H1 (cell line): ENCODE data around the gene NPM1. TPM values are rescaled to one million over a fixed set of nuclear protein-coding genes. Genes with fewer than 3 reads are reported as not detected.

Experiments
- ATF2 ChIP-seq: IDR thresholded peaks from 2 replicates; pipeline ENCODE4 v1.6.1; 2012; ENCODE audit warnings: low read length, inconsistent platforms
- BRCA1 ChIP-seq: IDR thresholded peaks from 2 replicates; pipeline ENCODE4 v1.6.1; 2012; ENCODE audit warnings: low read depth, low read length, improper control_type of control experiment
- CBX8 ChIP-seq: fragments of 300-800, 300-1000 bp; sonication (generic); IDR thresholded peaks from 2 replicates; pipeline ENCODE4 v1.7.1; 2016; ENCODE audit warnings: low read depth, low read length, borderline replicate concordance
- CTCF ChIP-seq, 3 experiments: IDR thresholded peaks; 1 replicate in 2 of 3; 2 replicates in 1 of 3; pipeline versions ENCODE4 v1.5.1 to v1.6.1; 2011; ENCODE audit warnings: low read length in 3 of 3, mild to moderate bottlenecking in 3 of 3, inconsistent platforms in 2 of 3, low read depth in 1 of 3, moderate library complexity in 1 of 3; ENCODE audit not compliant: insufficient read depth in 1 of 3; ENCODE audit errors: control extremely low read depth in 1 of 3
- E2F6 ChIP-seq: IDR thresholded peaks from 2 replicates; pipeline ENCODE4 v1.6.1; 2012; ENCODE audit warnings: inconsistent platforms
- HDAC2 ChIP-seq, 2 experiments: fragments of 300-600 bp in 1 of 2; sonication (generic) in 1 of 2; IDR thresholded peaks; 2 replicates each; pipeline ENCODE4 v1.6.1; 2011 to 2012; ENCODE audit warnings: low read depth in 2 of 2, low read length in 2 of 2, mild to moderate bottlenecking in 2 of 2, moderate library complexity in 2 of 2, borderline replicate concordance in 1 of 2, inconsistent platforms in 1 of 2
- JUND ChIP-seq: IDR thresholded peaks from 2 replicates; pipeline ENCODE4 v1.6.1; 2011; ENCODE audit warnings: mild to moderate bottlenecking, improper control_type of control experiment, low read length
- KDM1A ChIP-seq: fragments of 200-600, 300-600 bp; sonication (generic); IDR thresholded peaks from 2 replicates; pipeline ENCODE4 v1.7.1; 2016; ENCODE audit warnings: mild to moderate bottlenecking, low read length, borderline replicate concordance
- KDM4A ChIP-seq: IDR thresholded peaks from one replicate; pipeline ENCODE4 v1.7.1; 2012; ENCODE audit warnings: low read depth, mild to moderate bottlenecking, moderate library complexity, low read length, inconsistent platforms; ENCODE audit not compliant: severe bottlenecking
- NANOG ChIP-seq: IDR thresholded peaks from 2 replicates; pipeline ENCODE4 v1.6.1; 2011; ENCODE audit warnings: low read length, low read depth, mild to moderate bottlenecking, inconsistent platforms; ENCODE audit not compliant: insufficient read depth, poor library complexity, severe bottlenecking
- POU5F1 ChIP-seq: IDR thresholded peaks from 2 replicates; pipeline ENCODE4 v1.6.1; 2011; ENCODE audit warnings: low read depth, mild to moderate bottlenecking, low read length, moderate library complexity
- RFX5 ChIP-seq: IDR thresholded peaks from 2 replicates; pipeline ENCODE4 v1.6.1; 2011; ENCODE audit warnings: low read depth, low read length, improper control_type of control experiment, borderline replicate concordance
- SIN3A ChIP-seq, 2 experiments: IDR thresholded peaks in 1 of 2; conservative IDR thresholded peaks in 1 of 2; 2 replicates each; pipeline ENCODE4 v1.6.1; 2011 to 2012; ENCODE audit warnings: low read length in 2 of 2, improper control_type of control experiment in 1 of 2, low read depth in 1 of 2, mild to moderate bottlenecking in 1 of 2
- SIRT6 ChIP-seq: IDR thresholded peaks from one replicate; pipeline ENCODE4 v1.7.1; 2012; ENCODE audit warnings: low read length, inconsistent platforms
- SP1 ChIP-seq: IDR thresholded peaks from 2 replicates; pipeline ENCODE4 v1.6.1; 2011; ENCODE audit warnings: low read depth, low read length
- SP2 ChIP-seq: IDR thresholded peaks from 2 replicates; pipeline ENCODE4 v1.6.1; 2012; ENCODE audit warnings: mild to moderate bottlenecking, low read length, inconsistent platforms
- SP4 ChIP-seq: IDR thresholded peaks from 2 replicates; pipeline ENCODE4 v1.6.1; 2012; ENCODE audit warnings: low read length, inconsistent platforms
- SUZ12 ChIP-seq: fragments of 200-600 bp; sonication (generic); IDR thresholded peaks from 2 replicates; pipeline ENCODE4 v1.6.1; 2012; ENCODE audit warnings: mild to moderate bottlenecking, inconsistent platforms, low read length, moderate library complexity, mixed read lengths
- TAF7 ChIP-seq: optimal IDR thresholded peaks from 2 replicates; pipeline ENCODE3; 2011; ENCODE audit warnings: low read depth, mild to moderate bottlenecking, inconsistent platforms, low read length, moderate library complexity, borderline replicate concordance
- polyA plus RNA-seq, 7 experiments: library from polyadenylated mRNA; depleted of rRNA in 3 of 7; stranded (reverse) in 5 of 7; unstranded in 2 of 7; fragments of >200 nt in 5 of 7; fragments of 200-250 nt in 2 of 7; gene quantifications; 1 replicate in 5 of 7; 2 replicates in 1 of 7; 4 replicates in 1 of 7; pipeline versions ENCODE4 v1.2.1 to v1.2.3, GENCODE V29; 2011 to 2013; ENCODE audit warnings: missing spikeins in 2 of 7, mixed read lengths in 2 of 7
- total RNA-seq: library from RNA; stranded (reverse); fragmentation: NEBNext Ultra II Directional; extraction: Animal tissue kit (Norgen Biotek cat#: 25700); gene quantifications from 2 replicates; pipeline ENCODE4 v1.2.1, GENCODE V29; 2021

The NPM1 gene
- total and polyA plus RNA-seq, 2 of the 8 experiments (the other 6 are each of a cell fraction or from before 2014, with no cell fraction given) = 2,182 to 4,042 TPM

- TF ChIP-seq RFX5 (no peak), SP2 (no peak), SP4 (no peak), BRCA1 (peak; percentile 74), E2F6 (peak; percentile 89), SP1 (peak; percentile 35; the same call in 1 of the 2 replicates), POU5F1 (no peak), ATF2 (peak; percentile 57; the same call in 1 of the 2 replicates), SIN3A (conservative IDR thresholded peaks at IDR 0.05 in 1 of 2, IDR thresholded peaks at IDR 0.05 in 1 of 2; ENCODE audit: low read depth in 1 of 2, low read length in 2 of 2) (0 out of 4 replicates have a peak, but pooled peaks have one; percentile 34 to 46), CBX8 (no peak), NANOG (no peak), KDM1A (no peak), HDAC2 (IDR thresholded peaks at IDR 0.05; ENCODE audit: borderline replicate concordance in 1 of 2, low read depth in 2 of 2, low read length in 2 of 2) (peak; percentile 71 to 78; a peak in 3 of 4 replicates), SIRT6 (no peak), SUZ12 (no peak; the same call in 1 of the 2 replicates), JUND (no peak), TAF7 (peak; percentile 65), KDM4A (no peak), CTCF (IDR thresholded peaks at IDR 0.05; ENCODE audit: control extremely low read depth in 1 of 3, insufficient read depth in 1 of 3, low read depth in 1 of 3, low read length in 3 of 3) (no peak)
- TF ChIP-seq, all 59 proteins: peak for 25
Measured at GRCh38 chr5:171387345-171387969, at the start of gene NPM1 (continued).
